Endothelial cell of umbilical vein (primary cell): ENCODE data around the gene DSCAML1.

Experiments
- EZH2 ChIP-seq: IDR thresholded peaks from 2 replicates; pipeline ENCODE4 v1.6.1; 2012; ENCODE audit warnings: borderline replicate concordance, low read depth, mild to moderate bottlenecking, moderate library complexity, low read length, inconsistent platforms; ENCODE audit not compliant: severe bottlenecking
- FOS ChIP-seq: IDR thresholded peaks from 2 replicates; pipeline ENCODE4 v1.6.1; 2011; ENCODE audit warnings: mild to moderate bottlenecking, low read length, moderate library complexity, borderline replicate concordance; ENCODE audit not compliant: insufficient read depth
- MAX ChIP-seq: IDR thresholded peaks from 2 replicates; pipeline ENCODE4 v1.6.1; 2011; ENCODE audit not compliant: insufficient read depth, insufficient read length
- POLR2AphosphoS5 ChIP-seq: IDR thresholded peaks from 2 replicates; pipeline ENCODE4 v1.6.1; 2012; ENCODE audit warnings: low read depth, mild to moderate bottlenecking, control low read depth, low read length, moderate library complexity; ENCODE audit not compliant: insufficient read depth
- TF ChIP-seq, protein P1 (sequence below), 2 donors: IDR thresholded peaks; 1 replicate in 1 of 2; 2 replicates in 1 of 2; pipeline ENCODE4 v1.5.1; 2011; ENCODE audit warnings: low read length in 2 of 2, mild to moderate bottlenecking in 2 of 2, moderate library complexity in 2 of 2, control low read depth in 1 of 2, inconsistent platforms in 1 of 2, low read depth in 1 of 2; ENCODE audit not compliant: insufficient read depth in 1 of 2; ENCODE audit errors: extremely low read depth in 1 of 2

DNA sequence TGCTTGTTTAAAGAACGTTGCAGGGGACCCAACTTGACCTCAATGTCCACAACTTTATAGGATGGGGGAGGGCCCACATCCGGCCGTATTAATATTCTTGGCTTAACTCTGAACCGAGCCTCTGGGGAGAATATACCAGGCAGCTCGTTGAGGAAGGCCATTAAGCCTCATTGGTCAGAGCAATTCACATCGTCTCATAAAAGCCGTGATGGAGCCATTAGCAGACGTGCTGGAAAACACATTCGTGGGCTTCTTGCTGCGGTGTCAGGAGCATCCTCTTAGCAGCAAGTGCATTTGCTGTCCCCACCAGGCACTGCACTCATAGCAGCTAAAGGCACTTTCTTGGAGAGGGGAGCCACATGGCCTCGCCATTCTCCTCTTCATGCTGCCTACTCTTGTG lies 14.9 kb downstream of the DSCAML1 start:
- TF ChIP-seq, protein P1, sequence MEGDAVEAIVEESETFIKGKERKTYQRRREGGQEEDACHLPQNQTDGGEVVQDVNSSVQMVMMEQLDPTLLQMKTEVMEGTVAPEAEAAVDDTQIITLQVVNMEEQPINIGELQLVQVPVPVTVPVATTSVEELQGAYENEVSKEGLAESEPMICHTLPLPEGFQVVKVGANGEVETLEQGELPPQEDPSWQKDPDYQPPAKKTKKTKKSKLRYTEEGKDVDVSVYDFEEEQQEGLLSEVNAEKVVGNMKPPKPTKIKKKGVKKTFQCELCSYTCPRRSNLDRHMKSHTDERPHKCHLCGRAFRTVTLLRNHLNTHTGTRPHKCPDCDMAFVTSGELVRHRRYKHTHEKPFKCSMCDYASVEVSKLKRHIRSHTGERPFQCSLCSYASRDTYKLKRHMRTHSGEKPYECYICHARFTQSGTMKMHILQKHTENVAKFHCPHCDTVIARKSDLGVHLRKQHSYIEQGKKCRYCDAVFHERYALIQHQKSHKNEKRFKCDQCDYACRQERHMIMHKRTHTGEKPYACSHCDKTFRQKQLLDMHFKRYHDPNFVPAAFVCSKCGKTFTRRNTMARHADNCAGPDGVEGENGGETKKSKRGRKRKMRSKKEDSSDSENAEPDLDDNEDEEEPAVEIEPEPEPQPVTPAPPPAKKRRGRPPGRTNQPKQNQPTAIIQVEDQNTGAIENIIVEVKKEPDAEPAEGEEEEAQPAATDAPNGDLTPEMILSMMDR (IDR thresholded peaks at IDR 0.05; ENCODE audit: extremely low read depth in 1 of 2, insufficient read depth in 1 of 2, low read depth in 1 of 2, low read length in 2 of 2), result no peak
- TF ChIP-seq FOS, result no peak
- no peak for TF ChIP-seq POLR2AphosphoS5
- no peak for TF ChIP-seq MAX
- no peak for TF ChIP-seq EZH2
